A549 (cell line): ENCODE data around the gene ALDH3B2. TPM values are rescaled to one million over a fixed set of nuclear protein-coding genes. Genes with fewer than 3 reads are reported as not detected.

Experiments used
- ATAC-seq, 2 experiments: fragments of 200-7000 bp in 1 of 2; fragments of >200 bp in 1 of 2; cut with Nextera tagmentation in 1 of 2; cut with Tn5 transposase in 1 of 2; 3 replicates each; pipeline versions ENCODE4 v1.8.0 to v1.9.1; 2018 to 2020; ENCODE audit warnings: mild to moderate bottlenecking in 1 of 2, moderate library complexity in 1 of 2
- CTCF ChIA-PET: fragments of 300-600 bp; sonication (Branson Sonifier 250); formaldehyde crosslinking; extraction: SDS; loops from one replicate; lab custom pipeline; 2021; ENCODE audit warnings: antibody characterized with exemption, inconsistent platforms; lab: Yijun Ruan, JAX
- POLR2A ChIA-PET: fragments of 350-600 bp; formaldehyde crosslinking; extraction: SDS; loops from one replicate; lab custom pipeline; 2021; ENCODE audit warnings: antibody characterized with exemption, inconsistent platforms; lab: Yijun Ruan, JAX
- DNase-seq, 2 experiments: peaks; one replicate each; pipeline versions ENCODE4 v3.0.0 to v3.0.0-alpha.2; 2011 to 2016; ENCODE audit warnings: low read depth in 1 of 2, low spot score in 1 of 2
- FAIRE-seq: peaks from 2 replicates; lab custom pipeline; 2011; peaks lifted over from hg19 to GRCh38; lab: Jason Lieb, UNC
- H3K27ac ChIP-seq, 2 experiments: fragments of >200 bp; sonication (Bioruptor Twin); formaldehyde crosslinking; 3 replicates each; pipeline ENCODE4 v1.5.1; 2016 to 2017
- H3K4me1 ChIP-seq: fragments of >200 bp; sonication (Bioruptor Twin); formaldehyde crosslinking; 3 replicates; pipeline ENCODE4 v1.6.1; 2016
- H3K4me2 ChIP-seq: fragments of >200 bp; sonication (Bioruptor Twin); formaldehyde crosslinking; 3 replicates; pipeline ENCODE4 v1.6.1; 2016
- H3K4me3 ChIP-seq: fragments of >200 bp; sonication (Bioruptor Twin); formaldehyde crosslinking; 3 replicates; pipeline ENCODE4 v1.5.1; 2016
- H3K9me3 ChIP-seq: fragments of >200 bp; sonication (Bioruptor Twin); formaldehyde crosslinking; 3 replicates; pipeline ENCODE4 v1.6.1; 2016
- ATOH8 ChIP-seq: fragments of 250-450 bp; sonication (Bioruptor Pico); IDR thresholded peaks from 2 replicates; pipeline ENCODE4 v1.5.0; 2020; ENCODE audit warnings: low read depth, mild to moderate bottlenecking, moderate library complexity
- BHLHE40 ChIP-seq: IDR thresholded peaks from 2 replicates; pipeline ENCODE4 v1.6.1; 2012; ENCODE audit warnings: low read depth, low read length, inconsistent platforms
- CBX2 ChIP-seq: fragments of 200-600 bp; sonication (generic); IDR thresholded peaks from 2 replicates; pipeline ENCODE4 v1.6.1; 2016; ENCODE audit warnings: low read depth, mild to moderate bottlenecking, borderline replicate concordance
- CHD2 ChIP-seq: fragments of 150-350 bp; IDR thresholded peaks from 2 replicates; pipeline ENCODE4 v1.6.1; 2014; ENCODE audit warnings: low read length; ENCODE audit not compliant: partially characterized antibody
- EHF ChIP-seq: fragments of 250-450 bp; sonication (Bioruptor Pico); IDR thresholded peaks from 2 replicates; pipeline ENCODE4 v1.5.0; 2020; ENCODE audit warnings: mild to moderate bottlenecking
- ELK1 ChIP-seq: fragments of 150-350 bp; IDR thresholded peaks from 2 replicates; pipeline ENCODE4 v1.6.1; 2014; ENCODE audit warnings: low read depth, mild to moderate bottlenecking, low read length
- GATA3 ChIP-seq: IDR thresholded peaks from 2 replicates; pipeline ENCODE4 v1.6.1; 2012; ENCODE audit warnings: borderline replicate concordance
- HDAC2 ChIP-seq: fragments of 200-600 bp; sonication (generic); IDR thresholded peaks from 2 replicates; pipeline ENCODE4 v1.6.1; 2016
- HMGXB4 ChIP-seq: fragments of 250-450 bp; sonication (Bioruptor Pico); IDR thresholded peaks from 2 replicates; pipeline ENCODE4 v1.5.0; 2021; ENCODE audit warnings: mild to moderate bottlenecking, moderate library complexity, borderline replicate concordance
- HOXB13 ChIP-seq: fragments of 250-450 bp; sonication (Bioruptor Pico); IDR thresholded peaks from 2 replicates; pipeline ENCODE4 v1.5.0; 2020; ENCODE audit warnings: low read depth, mild to moderate bottlenecking, moderate library complexity
- HOXB5 ChIP-seq: fragments of 250-450 bp; sonication (Bioruptor Pico); IDR thresholded peaks from 2 replicates; pipeline ENCODE4 v1.5.0; 2020; ENCODE audit warnings: mild to moderate bottlenecking, moderate library complexity
- JUN ChIP-seq, 2 experiments: fragments of >200 bp; sonication (Bioruptor Twin); formaldehyde crosslinking; IDR thresholded peaks; 2 replicates in 1 of 2; 3 replicates in 1 of 2; pipeline ENCODE4 v1.6.1; 2016 to 2017
- JUNB ChIP-seq: fragments of >200 bp; sonication (Bioruptor Twin); formaldehyde crosslinking; IDR thresholded peaks from 2 replicates; pipeline ENCODE4 v1.6.1; 2016
- KDM5A ChIP-seq: fragments of 200-600 bp; sonication (generic); IDR thresholded peaks from 2 replicates; pipeline ENCODE4 v1.6.1; 2016; ENCODE audit warnings: antibody characterized with exemption, mild to moderate bottlenecking
- MAFK ChIP-seq: fragments of 450-650 bp; IDR thresholded peaks from 2 replicates; pipeline ENCODE4 v1.6.1; 2014; ENCODE audit not compliant: partially characterized antibody
- MAZ ChIP-seq: fragments of 150-350 bp; IDR thresholded peaks from 2 replicates; pipeline ENCODE4 v1.6.1; 2014; ENCODE audit warnings: antibody characterized with exemption, low read depth, low read length, borderline replicate concordance
- MYC ChIP-seq: IDR thresholded peaks from 2 replicates; pipeline ENCODE4 v1.6.1; 2012; ENCODE audit warnings: mild to moderate bottlenecking, inconsistent platforms, low read length, improper control_type of control experiment, borderline replicate concordance
- NPAS2 ChIP-seq: fragments of 250-450 bp; sonication (Bioruptor Pico); IDR thresholded peaks from 2 replicates; pipeline ENCODE4 v1.8.0; 2022; ENCODE audit warnings: mild to moderate bottlenecking, moderate library complexity, borderline replicate concordance
- PHF8 ChIP-seq: fragments of 200-600 bp; sonication (generic); IDR thresholded peaks from 2 replicates; pipeline ENCODE4 v1.6.1; 2016; ENCODE audit warnings: low read depth, mild to moderate bottlenecking, antibody characterized with exemption, moderate library complexity, borderline replicate concordance
- POLR2A ChIP-seq: IDR thresholded peaks from 2 replicates; pipeline ENCODE4 v1.6.1; 2012; ENCODE audit warnings: mild to moderate bottlenecking, low read length
- RAD21 ChIP-seq, 2 experiments: fragments of >200 bp in 1 of 2; sonication (Bioruptor Twin) in 1 of 2; formaldehyde crosslinking in 1 of 2; IDR thresholded peaks in 1 of 2; conservative IDR thresholded peaks in 1 of 2; 2 replicates in 1 of 2; 3 replicates in 1 of 2; pipeline ENCODE4 v1.6.1; 2012 to 2018; ENCODE audit warnings: inconsistent platforms in 1 of 2
- RARB ChIP-seq: fragments of 250-450 bp; sonication (Bioruptor Pico); IDR thresholded peaks from 2 replicates; pipeline ENCODE4 v1.8.0; 2021; ENCODE audit warnings: mild to moderate bottlenecking, moderate library complexity
- REST ChIP-seq: fragments of 200-600 bp; sonication (generic); IDR thresholded peaks from 2 replicates; pipeline ENCODE4 v1.6.1; 2016; ENCODE audit warnings: antibody characterized with exemption, mild to moderate bottlenecking, moderate library complexity
- SREBF2 ChIP-seq: fragments of 450-650 bp; IDR thresholded peaks from 2 replicates; pipeline ENCODE4 v1.6.1; 2014; ENCODE audit warnings: mild to moderate bottlenecking, moderate library complexity
- TFCP2L1 ChIP-seq: fragments of 250-450 bp; sonication (Bioruptor Pico); IDR thresholded peaks from 2 replicates; pipeline ENCODE4 v1.5.0; 2021; ENCODE audit warnings: mild to moderate bottlenecking
- TP53 ChIP-seq: fragments of 250-450 bp; sonication (Bioruptor Pico); IDR thresholded peaks from 2 replicates; pipeline ENCODE4 v1.5.0; 2021; ENCODE audit warnings: mild to moderate bottlenecking, moderate library complexity
- ZNF302 ChIP-seq: fragments of 250-450 bp; sonication (Bioruptor Pico); IDR thresholded peaks from 2 replicates; pipeline ENCODE4 v1.9.0; 2021; ENCODE audit warnings: inconsistent platforms, mild to moderate bottlenecking, moderate library complexity
- ZSCAN20 ChIP-seq: fragments of 250-450 bp; sonication (Bioruptor Pico); IDR thresholded peaks from 2 replicates; pipeline ENCODE4 v1.8.0; 2022; ENCODE audit warnings: mild to moderate bottlenecking, moderate library complexity
- WGBS: methylation state at CpG from one replicate; pipeline ENCODE4 v1.1.6; 2017; ENCODE audit errors: missing lambda C conversion rate; 5-methylcytosine and 5-hydroxymethylcytosine counted together
- polyA plus RNA-seq, 4 experiments: library from polyadenylated mRNA; depleted of rRNA in 3 of 4; stranded (reverse); fragments of >200 nt; fragmentation: RNase III in 1 of 4; extraction: RNeasy Plus Mini Kit Qiagen cat#74134 plus additional on column Dnase treatment in 1 of 4; gene quantifications; 2 replicates in 3 of 4; 3 replicates in 1 of 4; pipeline ENCODE4 v1.2.3, GENCODE V29; 2011 to 2017
- TF ChIP-seq, protein P1 (sequence below): fragments of >200 bp; sonication (Bioruptor Twin); formaldehyde crosslinking; IDR thresholded peaks from 2 replicates; pipeline ENCODE4 v1.6.1; 2016
- TF ChIP-seq, protein P2 (sequence below): IDR thresholded peaks from 2 replicates; pipeline ENCODE4 v1.6.1; 2012

Gene ALDH3B2
- polyA plus RNA-seq, 2 of the 4 experiments (the other 2 are of a cell fraction): not detected

DNA sequence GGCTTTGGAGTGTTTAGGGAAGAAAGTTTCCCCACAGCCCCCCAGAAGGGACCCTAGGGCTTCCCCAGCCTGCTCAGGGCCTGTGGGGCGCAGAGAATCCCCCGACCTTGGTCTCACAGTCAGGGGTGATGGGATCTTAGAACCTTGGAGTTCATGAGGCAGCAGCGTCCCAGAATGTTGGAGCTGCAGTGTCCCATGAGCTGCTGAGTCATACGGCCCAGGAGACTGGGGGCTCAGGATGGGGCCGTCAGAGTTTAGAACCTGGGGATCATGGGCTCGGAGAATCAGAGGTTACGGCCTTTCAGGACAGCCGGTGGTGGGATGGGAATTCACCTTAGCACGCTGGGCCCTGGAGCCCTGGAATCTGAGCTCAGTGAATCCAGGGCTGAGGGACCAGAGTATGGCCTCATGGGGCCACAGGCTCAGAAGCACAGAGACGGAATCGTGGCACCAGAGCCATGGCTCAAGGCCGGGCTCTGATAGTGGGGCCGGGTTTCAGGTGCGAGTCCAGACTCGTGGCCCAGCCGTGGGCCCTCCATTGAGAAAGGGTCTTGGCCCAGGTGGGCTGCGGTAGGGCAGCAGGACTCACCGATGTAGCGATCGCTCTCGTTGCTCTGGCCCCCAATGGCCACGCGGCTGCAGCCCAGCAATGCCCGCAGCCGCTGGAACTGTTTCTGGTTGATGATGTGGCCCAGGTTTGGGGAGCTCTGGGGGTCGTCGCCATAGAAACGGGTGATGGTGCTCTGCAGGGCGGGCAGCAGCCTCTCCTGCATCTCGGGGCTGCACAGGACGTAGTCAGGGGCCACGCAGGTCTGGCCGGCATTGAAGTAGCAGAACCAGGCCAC, 9.5 kb downstream of the ALDH3B2 start:
- no peak for TF ChIP-seq HOXB13
- no peak for TF ChIP-seq MAFK
- TF ChIP-seq ZSCAN20 (CRISPR knock-in tag): no peak
- no peak for TF ChIP-seq CHD2
- no peak for TF ChIP-seq POLR2A
- no peak for TF ChIP-seq ELK1
- TF ChIP-seq HOXB5 (CRISPR knock-in tag): no peak
- TF ChIP-seq GATA3: no peak
- no peak for TF ChIP-seq TFCP2L1 (CRISPR knock-in tag)
- TF ChIP-seq PHF8: no peak
- TF ChIP-seq EHF (CRISPR knock-in tag): no peak
- TF ChIP-seq ZNF302 (CRISPR knock-in tag): no peak
- TF ChIP-seq, protein P1, sequence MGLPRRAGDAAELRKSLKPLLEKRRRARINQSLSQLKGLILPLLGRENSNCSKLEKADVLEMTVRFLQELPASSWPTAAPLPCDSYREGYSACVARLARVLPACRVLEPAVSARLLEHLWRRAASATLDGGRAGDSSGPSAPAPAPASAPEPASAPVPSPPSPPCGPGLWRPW: no peak
- no peak for TF ChIP-seq BHLHE40
- DNase-seq (no peak), ATAC-seq (no peak), FAIRE-seq (no peak)
- 60% methylated on average over 19 of the region's 33 CpGs for whole genome bisulfite sequencing
- Histone ChIP-seq H3K9me3 (no peaks in the 10 kb centered on the region), H3K27ac (no peak overlapping the region), H3K4me3 (no peak overlapping the region), H3K4me1 (no peaks in the 10 kb centered on the region), H3K4me2 (no peak overlapping the region)
- ChIA-PET POLR2A (no interaction called here), CTCF (interaction anchor here (0.6 to 13.0 kb wide), 9 partner anchors 11 to 1364 kb away, joined by 3 to 150 read pairs (median 4); partner anchors contain the start of gene NUDT8)

DNA sequence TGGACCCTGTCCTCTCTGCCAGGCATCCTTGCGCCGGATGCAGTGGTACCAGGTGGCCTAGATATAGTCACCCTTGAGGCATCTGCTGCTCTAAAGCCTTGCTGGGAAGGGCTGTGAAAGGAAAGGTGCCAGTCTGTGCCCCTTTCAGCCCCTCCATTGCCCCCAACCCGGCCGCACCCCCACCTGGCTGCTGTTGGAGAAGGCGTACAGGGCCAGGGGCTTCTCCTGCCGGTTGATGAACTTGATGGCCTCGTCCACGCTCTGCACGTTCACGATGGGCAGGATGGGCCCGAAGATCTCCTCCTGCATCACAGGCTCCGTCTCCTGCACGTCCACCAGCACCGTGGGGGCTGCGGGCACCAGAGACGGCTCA, 10.2 kb downstream of the ALDH3B2 start:
- H3K4me3 ChIP-seq: no peak overlapping the region
- ATAC-seq (no peak), DNase-seq (no peak), FAIRE-seq (no peak)
- ChIA-PET POLR2A (no interaction called here), CTCF (interaction anchor here (1.2 to 13.0 kb wide), 5 partner anchors 16 to 133 kb away, joined by 3 to 150 read pairs (median 4); partner anchors contain the start of gene NUDT8)
- TF ChIP-seq RAD21 (conservative IDR thresholded peaks at IDR 0.05 in 1 of 2, IDR thresholded peaks at IDR 0.05 in 1 of 2) (no peak), JUN (IDR thresholded peaks at IDR 0.05) (no peak), SREBF2 (no peak), TP53 (CRISPR knock-in tag) (no peak), ATOH8 (CRISPR knock-in tag) (no peak), MAFK (no peak), RARB (CRISPR knock-in tag) (no peak), NPAS2 (CRISPR knock-in tag) (no peak), KDM5A (no peak), HMGXB4 (CRISPR knock-in tag) (no peak), HDAC2 (no peak), MYC (no peak), GATA3 (no peak), HOXB13 (no peak), JUNB (no peak), REST (no peak), CBX2 (no peak), MAZ (no peak)
- TF ChIP-seq, protein P1: no peak
- TF ChIP-seq, protein P2, sequence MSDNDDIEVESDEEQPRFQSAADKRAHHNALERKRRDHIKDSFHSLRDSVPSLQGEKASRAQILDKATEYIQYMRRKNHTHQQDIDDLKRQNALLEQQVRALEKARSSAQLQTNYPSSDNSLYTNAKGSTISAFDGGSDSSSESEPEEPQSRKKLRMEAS: no peak
- whole genome bisulfite sequencing: 72% methylated on average over 5 of the region's 16 CpGs
- no peaks in the 10 kb centered on the region for H3K9me3 ChIP-seq
- no peaks in the 10 kb centered on the region for H3K4me1 ChIP-seq
- H3K27ac ChIP-seq: no peak overlapping the region
- no peak overlapping the region for H3K4me2 ChIP-seq
